PC-3 (cell line): Measurements from ENCODE around the gene GLS2. TPM values are rescaled to one million over a fixed set of nuclear protein-coding genes. Genes with fewer than 3 reads are reported as not detected.

Source experiments
- ATAC-seq: fragments of 200-7000 bp; cut with Tn5 transposase; 2 replicates; pipeline ENCODE4 v1.9.1; 2020; ENCODE audit warnings: mild to moderate bottlenecking, moderate library complexity
- BruUV-seq: library from RNA; stranded (reverse); fragments of 400-500 nt; replicated peaks from 2 replicates; lab custom pipeline; 2021; lab: Mats Ljungman, UMichigan
- CTCF ChIA-PET: fragments of 300-600 bp; sonication (Branson Sonifier 250); formaldehyde crosslinking; loops from one replicate; lab custom pipeline; 2022; ENCODE audit warnings: antibody characterized with exemption; lab: Charles Lee
- POLR2A ChIA-PET: fragments of 300-600 bp; sonication (Branson Sonifier 250); formaldehyde crosslinking; loops from one replicate; lab custom pipeline; 2022; ENCODE audit warnings: antibody characterized with exemption; ENCODE audit not compliant: unreplicated experiment; lab: Charles Lee
- DNase-seq: peaks from one replicate; pipeline ENCODE4 v3.0.0-alpha.2; 2015
- H2AFZ ChIP-seq: fragments of 300-600 bp; sonication (generic); 2 replicates; pipeline ENCODE4 v1.6.0; 2016; ENCODE audit warnings: antibody characterized with exemption, low read length
- H3F3A ChIP-seq: fragments of 300-600 bp; sonication (generic); one replicate; pipeline ENCODE4 v1.6.0; 2017; ENCODE audit warnings: antibody characterized with exemption, low read length, control low read depth, mild to moderate bottlenecking; ENCODE audit not compliant: unreplicated experiment
- H3K27ac ChIP-seq: fragments of 300-600 bp; sonication (generic); 2 replicates; pipeline ENCODE4 v1.5.1; 2016; ENCODE audit warnings: mild to moderate bottlenecking, low read length
- H3K27me3 ChIP-seq: fragments of 300-600 bp; sonication (generic); 2 replicates; pipeline ENCODE4 v1.6.1; 2016; ENCODE audit warnings: low read length, mixed read lengths
- H3K36me3 ChIP-seq: fragments of 300-600 bp; sonication (generic); 2 replicates; pipeline ENCODE4 v1.6.1; 2016; ENCODE audit warnings: low read depth, mixed run types, low read length, mixed read lengths
- H3K4me1 ChIP-seq: fragments of 300-600 bp; sonication (generic); 2 replicates; pipeline ENCODE4 v1.5.1; 2016; ENCODE audit warnings: low read length; ENCODE audit not compliant: insufficient read depth
- H3K4me2 ChIP-seq: fragments of 300-600 bp; sonication (generic); 2 replicates; pipeline ENCODE4 v1.6.0; 2016; ENCODE audit warnings: low read length
- H3K4me3 ChIP-seq: fragments of 300-600 bp; sonication (generic); 2 replicates; pipeline ENCODE4 v1.5.1; 2016; ENCODE audit warnings: mild to moderate bottlenecking, low read length, mixed read lengths
- H3K79me2 ChIP-seq: fragments of 300-600 bp; sonication (generic); 2 replicates; pipeline ENCODE4 v1.6.1; 2017; ENCODE audit warnings: low read length, mixed read lengths
- H3K9ac ChIP-seq: fragments of 300-600 bp; sonication (generic); 2 replicates; pipeline ENCODE4 v1.6.0; 2016; ENCODE audit warnings: mild to moderate bottlenecking, low read length
- H3K9me2 ChIP-seq: fragments of 300-600 bp; sonication (generic); replicated peaks from 2 replicates; pipeline ENCODE4 v1.6.1; 2016; ENCODE audit warnings: mixed run types, low read length, mixed read lengths
- H3K9me3 ChIP-seq: fragments of 300-600 bp; sonication (generic); 2 replicates; pipeline ENCODE4 v1.6.1; 2016; ENCODE audit warnings: low read length, mixed read lengths
- H4K20me1 ChIP-seq: fragments of 300-600 bp; sonication (generic); 2 replicates; pipeline ENCODE4 v1.6.1; 2016; ENCODE audit warnings: low read length, mixed read lengths
- CTCF ChIP-seq: fragments of 300-600 bp; sonication (generic); conservative IDR thresholded peaks from 2 replicates; pipeline ENCODE4 v1.5.1; 2017; ENCODE audit warnings: antibody characterized with exemption, low read depth, mild to moderate bottlenecking, low read length
- EZH2 ChIP-seq: fragments of 300-600 bp; sonication (generic); IDR thresholded peaks from one replicate; pipeline ENCODE4 v1.6.1; 2017; ENCODE audit warnings: antibody characterized with exemption, mild to moderate bottlenecking, low read length; ENCODE audit not compliant: unreplicated experiment
- EZH2phosphoT487 ChIP-seq: fragments of 300-600 bp; sonication (generic); IDR thresholded peaks from 2 replicates; pipeline ENCODE4 v1.6.1; 2018; ENCODE audit warnings: mild to moderate bottlenecking, antibody characterized with exemption, low read length, borderline replicate concordance
- intact Hi-C: fragments of 100-400 bp; cut with micrococcal nuclease; formaldehyde crosslinking; loops from 2 replicates; pipeline ENCODE4 v1.9.0; 2023
- total RNA-seq: library from RNA; depleted of rRNA; stranded (reverse); fragments of >200 nt; gene quantifications from 2 replicates; pipeline ENCODE4 v1.2.3, GENCODE V29; 2014

Gene GLS2
- total RNA-seq, 1 experiment from 2014 or later, result 4.0 TPM

DNA sequence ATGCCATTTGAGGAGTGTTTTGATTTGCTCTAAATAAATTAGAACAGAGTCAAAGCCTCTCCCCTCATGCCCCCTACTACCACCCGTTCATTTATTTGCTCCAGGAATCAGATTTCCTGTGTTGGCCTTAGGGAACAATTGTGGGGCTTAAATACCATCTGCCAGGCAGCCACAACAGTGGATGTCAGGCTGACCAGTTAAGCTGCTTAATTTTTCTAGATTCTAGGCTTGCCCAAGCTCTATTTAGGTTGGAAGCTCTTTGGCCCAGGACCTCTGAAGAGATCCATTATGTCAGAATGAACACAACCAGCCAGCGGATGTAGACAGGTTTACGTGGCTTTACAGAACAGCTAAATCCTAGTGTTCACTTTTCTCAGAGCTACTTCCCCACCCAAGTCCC lies 37.7 kb downstream of the GLS2 start:
- no peak for ATAC-seq
- no peaks in the 10 kb centered on the region for H3F3A ChIP-seq
- H4K20me1 ChIP-seq, result no peaks in the 10 kb centered on the region
- no peaks in the 10 kb centered on the region for H3K9me2 ChIP-seq
- no TSS peak for BruUV-seq
- POLR2A ChIA-PET, result interaction anchor here (0.6 kb wide), 1 partner anchor 10 kb away, joined by 18 read pairs; no protein-coding TSS in a partner anchor
- intact Hi-C loops, result no loop called here
- DNase-seq, result no peak
- no peaks in the 10 kb centered on the region for H3K36me3 ChIP-seq
- H3K4me3 ChIP-seq, result no peak overlapping the region
- H3K9me3 ChIP-seq, result no peaks in the 10 kb centered on the region
- H3K9ac ChIP-seq, result no peak overlapping the region
- H3K4me1 ChIP-seq, result peaks cover 12% of the 10 kb centered on the region
- CTCF ChIA-PET, result interaction anchor here (0.5 to 2.1 kb wide), 2 partner anchors 11 to 63 kb away, joined by 4 to 15 read pairs; no protein-coding TSS in a partner anchor
- H2AFZ ChIP-seq, result no peak overlapping the region
- H3K79me2 ChIP-seq, result peaks cover 12% of the 10 kb centered on the region
- TF ChIP-seq EZH2 (no peak), EZH2phosphoT487 (no peak), CTCF (no peak)
- H3K27me3 ChIP-seq, result no peaks in the 10 kb centered on the region
- 0 out of 2 replicates have a peak overlapping the region, but pooled peaks have one; percentile 80 for H3K4me2 ChIP-seq
- no peak overlapping the region for H3K27ac ChIP-seq

DNA sequence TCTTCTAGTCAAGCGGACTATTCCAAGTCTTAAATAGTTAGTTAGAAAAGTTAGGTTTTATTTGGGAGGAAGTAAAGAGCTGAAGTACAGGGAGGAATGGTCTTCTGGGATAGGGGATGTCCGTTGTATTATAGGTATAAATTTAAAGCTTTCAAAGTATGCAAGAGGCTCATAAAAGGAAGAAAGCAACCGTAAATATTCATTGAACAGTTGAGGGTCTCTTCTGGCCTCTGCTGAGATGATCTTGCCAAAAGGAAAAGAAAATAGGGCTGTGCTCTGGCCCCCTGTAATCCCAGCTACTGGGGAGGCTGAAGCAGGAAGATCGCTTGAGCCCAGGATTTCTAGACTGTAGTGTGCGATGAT lies 38.4 kb downstream of the GLS2 start:
- 0 out of 2 replicates have a peak, but pooled peaks cover 3% of the 10 kb centered on the region for H3K36me3 ChIP-seq
- POLR2A ChIA-PET, result interaction anchor here (0.6 to 1.0 kb wide), 3 partner anchors 12 to 476 kb away, joined by 4 to 7 read pairs (median 4); partner anchors contain the start of genes RAB5B and STAT2
- intact Hi-C loops, result no loop called here
- H3K27ac ChIP-seq, result peak overlapping the region; percentile 82
- H3K79me2 ChIP-seq, result peaks cover 12% of the 10 kb centered on the region
- DNase-seq, result no peak
- peak overlapping the region; percentile 80 for H3K4me2 ChIP-seq
- peak overlapping the region; percentile 92 for H2AFZ ChIP-seq
- H3K4me1 ChIP-seq, result peaks cover 12% of the 10 kb centered on the region
- H3K9me2 ChIP-seq, result no peaks in the 10 kb centered on the region
- BruUV-seq, result TSS peak; percentile 98
- peak overlapping the region; percentile 81 for H3K4me3 ChIP-seq
- H3K27me3 ChIP-seq, result no peaks in the 10 kb centered on the region
- TF ChIP-seq CTCF, result no peak
- no peaks in the 10 kb centered on the region for H3F3A ChIP-seq
- CTCF ChIA-PET, result interaction anchor here (2.1 kb wide), 1 partner anchor 11 kb away, joined by 15 read pairs; no protein-coding TSS in a partner anchor
- H3K9me3 ChIP-seq, result no peaks in the 10 kb centered on the region
- peak overlapping the region; percentile 92 for H3K9ac ChIP-seq
- no peaks in the 10 kb centered on the region for H4K20me1 ChIP-seq
- no peak; the same call in 1 of the 2 replicates for ATAC-seq
